ENCODE measurements around the gene BSPRY. TPM values are rescaled to one million over a fixed set of nuclear protein-coding genes. Genes with fewer than 3 reads are reported as not detected.

The BSPRY gene
- total RNA-seq, 5 donors from 2014 or later (not counting 1 experiment from before 2014, with no cell fraction given): 0.15 to 0.85 (median 0.26) TPM

DNA sequence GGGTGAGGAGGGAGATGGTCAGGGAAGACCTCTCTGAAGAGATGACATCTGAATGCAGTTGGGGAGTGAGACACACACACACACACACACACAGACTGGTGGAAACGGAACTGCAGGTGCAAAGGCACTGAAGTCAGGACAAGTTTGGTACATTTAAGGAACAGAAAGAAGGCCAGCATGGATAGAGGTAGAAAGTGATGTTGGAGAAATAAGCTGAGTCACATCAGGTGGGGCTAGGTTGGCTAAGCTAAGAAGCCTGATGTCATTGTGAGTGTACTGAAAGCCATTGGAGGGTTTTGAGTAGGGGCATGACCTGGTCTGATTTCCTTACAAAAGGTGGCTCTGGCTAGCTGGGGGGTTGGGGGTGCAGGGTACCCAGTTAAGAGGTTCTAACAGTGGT lies 3.1 kb downstream of the BSPRY start:
- Histone ChIP-seq H3K36me3 (ENCODE audit: control insufficient read depth in 2 of 2, extremely low read depth in 1 of 2, insufficient read depth in 1 of 2, low read length in 1 of 2) (no peaks in the 10 kb centered on the region), H3K4me1 (ENCODE audit: control insufficient read depth in 1 of 2, extremely low read depth in 1 of 2, insufficient read depth in 2 of 2, low read length in 2 of 2) (peaks cover 0 to 21% of the 10 kb centered on the region in 2 experiments), H3K27ac (ENCODE audit: low read length) (no peak overlapping the region), H3K27me3 (replicated peaks in 1 of 2; ENCODE audit: control insufficient read depth in 2 of 2, extremely low read depth in 1 of 2, insufficient read depth in 2 of 2, low read length in 1 of 2) (peaks cover 2 to 29% of the 10 kb centered on the region in 2 experiments), H3K9me3 (no peaks in the 10 kb centered on the region), H3K4me3 (ENCODE audit: control insufficient read depth in 1 of 2, extremely low read depth in 1 of 2, low read length in 1 of 2) (no peak overlapping the region)
- ChIA-PET POLR2A (no interaction called here), CTCF (interaction anchor here in 1 of 2 donors (0.5 to 0.6 kb wide), 2 partner anchors 12 to 68 kb away, joined by 3 to 5 read pairs; no protein-coding TSS in a partner anchor)
- H3K36me3 Mint-ChIP-seq: no peaks in the 10 kb centered on the region
- H3K4me3 Mint-ChIP-seq: no peak overlapping the region
- DNase-seq (no peak), ATAC-seq (replicated peaks in 1 of 4) (no peak)
- H3K27ac Mint-ChIP-seq: peak overlapping the region in 1 of 2 donors; percentile 29
- H3K4me1 Mint-ChIP-seq: peaks cover 15 to 22% (median 18%) of the 10 kb centered on the region in 3 donors
- peaks cover 25 to 35% of the 10 kb centered on the region in 2 donors for H3K27me3 Mint-ChIP-seq
- no CpG with 5 or more reads among the region's 1 CpG for WGBS (ENCODE audit: insufficient coverage)
- no peaks in the 10 kb centered on the region for H3K9me3 Mint-ChIP-seq

DNA sequence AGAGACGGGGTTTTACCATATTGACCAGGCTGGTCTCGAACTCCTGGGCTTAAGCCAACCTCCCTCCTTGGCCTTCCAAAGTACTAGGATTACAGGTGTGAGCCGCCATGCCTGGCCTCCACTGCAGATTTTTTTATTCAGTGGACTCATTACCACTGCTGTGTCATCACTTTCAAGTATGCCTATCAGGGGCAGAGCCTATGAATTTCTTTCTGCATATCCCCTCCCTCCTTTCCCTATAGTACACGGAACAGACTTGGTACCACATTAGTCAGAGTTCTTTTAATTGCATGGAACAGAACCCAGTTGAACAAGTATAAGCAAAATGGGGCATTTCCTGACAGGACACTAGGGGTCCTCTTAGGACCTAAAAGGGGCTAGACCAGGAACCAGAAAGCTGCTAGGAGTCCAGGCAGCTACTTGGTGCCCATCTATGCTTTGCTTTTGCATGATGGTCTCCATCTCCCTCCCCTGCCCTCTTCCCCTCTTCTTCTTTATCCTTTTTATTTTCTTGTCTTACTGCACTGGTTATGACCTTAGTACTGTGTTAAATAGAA lies 5.8 kb downstream of the BSPRY start:
- Mint-ChIP-seq H3K27me3 (peaks cover 25 to 28% of the 10 kb centered on the region in 2 donors), H3K4me1 (peaks cover 11 to 14% (median 14%) of the 10 kb centered on the region in 3 donors), H3K4me3 (no peak overlapping the region), H3K9me3 (no peaks in the 10 kb centered on the region), H3K27ac (no peak overlapping the region), H3K36me3 (no peaks in the 10 kb centered on the region)
- no peak for ATAC-seq (replicated peaks in 1 of 4)
- H3K27ac ChIP-seq (ENCODE audit: low read length): no peak overlapping the region
- CTCF ChIA-PET: no interaction called here
- no peaks in the 10 kb centered on the region for H3K9me3 ChIP-seq
- H3K4me3 ChIP-seq (ENCODE audit: control insufficient read depth in 1 of 2, extremely low read depth in 1 of 2, low read length in 1 of 2): no peak overlapping the region
- no peak for DNase-seq
- peaks cover 0 to 12% of the 10 kb centered on the region in 2 experiments for H3K4me1 ChIP-seq (ENCODE audit: control insufficient read depth in 1 of 2, extremely low read depth in 1 of 2, insufficient read depth in 2 of 2, low read length in 2 of 2)
- POLR2A ChIA-PET: no interaction called here
- WGBS (ENCODE audit: insufficient coverage): 93% methylated on average over 2 of the region's 4 CpGs
- H3K36me3 ChIP-seq (ENCODE audit: control insufficient read depth in 2 of 2, extremely low read depth in 1 of 2, insufficient read depth in 1 of 2, low read length in 1 of 2): no peaks in the 10 kb centered on the region
- H3K27me3 ChIP-seq (replicated peaks in 1 of 2; ENCODE audit: control insufficient read depth in 2 of 2, extremely low read depth in 1 of 2, insufficient read depth in 2 of 2, low read length in 1 of 2): peaks cover 0 to 20% of the 10 kb centered on the region in 2 experiments

DNA sequence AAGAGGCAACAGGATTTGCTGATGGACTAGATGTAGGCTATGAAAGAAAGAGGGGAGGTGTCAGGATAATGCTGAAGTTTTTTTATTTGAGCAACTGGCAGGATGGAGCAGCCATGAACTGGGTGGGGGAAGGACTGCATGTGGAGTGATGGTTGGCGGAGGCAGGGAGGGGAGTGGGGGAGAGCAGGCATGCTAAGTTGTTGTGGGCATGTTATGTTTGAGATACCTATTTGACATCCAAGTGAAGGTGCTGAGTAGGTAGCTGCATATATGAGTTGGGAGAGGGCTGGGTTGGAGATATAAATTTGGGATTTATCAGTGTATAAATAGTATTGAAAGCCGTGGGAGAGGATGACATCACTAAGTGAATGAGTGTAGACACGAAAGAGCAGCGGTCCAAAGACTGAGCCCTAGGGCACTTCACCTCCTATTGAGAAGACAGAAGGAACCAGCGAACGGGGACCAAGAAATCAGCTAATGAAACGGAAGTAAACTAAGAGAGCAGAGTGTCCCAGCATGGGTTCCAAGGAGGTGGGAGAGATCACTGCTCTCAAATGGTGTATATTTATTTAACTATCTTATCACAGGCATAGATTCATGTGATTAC lies 7.4 kb downstream of the BSPRY start:
- H3K36me3 ChIP-seq (ENCODE audit: control insufficient read depth in 2 of 2, extremely low read depth in 1 of 2, insufficient read depth in 1 of 2, low read length in 1 of 2): no peaks in the 10 kb centered on the region
- DNase-seq (no peak), ATAC-seq (replicated peaks in 1 of 4) (no peak)
- Mint-ChIP-seq H3K36me3 (no peaks in the 10 kb centered on the region), H3K4me1 (no peaks in the 10 kb centered on the region), H3K27ac (no peak overlapping the region), H3K27me3 (peaks cover 13 to 14% of the 10 kb centered on the region in 2 donors), H3K9me3 (no peaks in the 10 kb centered on the region), H3K4me3 (no peak overlapping the region)
- no peaks in the 10 kb centered on the region for H3K4me1 ChIP-seq (ENCODE audit: control insufficient read depth in 1 of 2, extremely low read depth in 1 of 2, insufficient read depth in 2 of 2, low read length in 2 of 2)
- H3K9me3 ChIP-seq: no peaks in the 10 kb centered on the region
- ChIA-PET CTCF (no interaction called here), POLR2A (no interaction called here)
- no peak overlapping the region for H3K27ac ChIP-seq (ENCODE audit: low read length)
- peaks cover 0 to 10% of the 10 kb centered on the region in 2 experiments for H3K27me3 ChIP-seq (replicated peaks in 1 of 2; ENCODE audit: control insufficient read depth in 2 of 2, extremely low read depth in 1 of 2, insufficient read depth in 2 of 2, low read length in 1 of 2)
- WGBS (ENCODE audit: insufficient coverage): 75% methylated on average over 4 of the region's 7 CpGs
- no peak overlapping the region for H3K4me3 ChIP-seq (ENCODE audit: control insufficient read depth in 1 of 2, extremely low read depth in 1 of 2, low read length in 1 of 2)

DNA sequence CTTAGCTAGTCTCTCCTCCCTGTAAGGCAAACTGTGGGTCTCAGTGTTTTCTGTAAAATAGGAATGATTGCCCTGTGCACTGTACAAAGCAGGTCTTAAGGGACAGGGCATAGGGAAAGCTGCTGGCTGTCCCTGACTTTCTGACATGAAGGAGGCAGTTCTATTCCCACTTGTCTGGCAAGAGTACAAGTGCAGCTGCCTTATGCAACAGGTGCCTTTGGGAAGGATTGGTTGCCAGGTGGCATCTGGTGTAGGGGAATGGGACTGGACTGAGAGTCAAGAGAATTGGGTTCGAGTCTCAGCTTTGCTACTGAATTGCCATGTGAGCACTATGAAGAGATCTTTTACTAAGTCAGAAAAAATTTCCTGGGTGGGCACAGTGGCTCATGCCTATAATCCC lies 10.0 kb downstream of the BSPRY start:
- WGBS (ENCODE audit: insufficient coverage): 80% methylated on average over 1 of the region's 1 CpG
- POLR2A ChIA-PET: interaction anchor here in 1 of 2 donors (0.6 kb wide), 1 partner anchor 11 kb away, joined by 4 read pairs; no protein-coding TSS in a partner anchor
- H3K4me3 Mint-ChIP-seq: no peak overlapping the region

DNA sequence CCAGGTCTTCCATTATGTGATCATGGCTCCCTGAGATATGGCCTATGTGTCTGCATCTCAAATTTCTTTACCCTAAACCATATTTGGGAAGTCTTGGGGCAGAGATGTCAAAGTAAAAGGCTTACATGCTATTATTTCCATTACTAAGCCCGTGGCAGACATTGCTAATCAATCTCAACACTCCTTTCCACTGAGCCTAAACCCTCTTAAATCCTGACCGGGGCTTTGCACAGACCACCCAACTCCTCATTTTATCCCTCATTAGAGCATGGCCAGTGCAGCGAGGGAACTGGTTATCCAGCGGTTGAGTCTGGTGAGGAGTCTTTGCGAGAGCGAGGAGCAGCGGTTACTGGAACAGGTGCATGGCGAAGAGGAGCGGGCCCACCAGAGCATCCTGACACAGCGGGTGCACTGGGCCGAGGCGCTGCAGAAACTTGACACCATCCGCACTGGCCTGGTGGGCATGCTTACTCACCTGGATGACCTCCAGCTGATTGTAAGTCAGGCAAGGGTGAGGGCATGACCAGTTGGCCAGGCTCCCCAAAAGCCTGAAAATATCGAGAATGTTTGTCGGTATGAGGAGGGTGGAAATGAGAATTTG lies 11.0 kb downstream of the BSPRY start:
- POLR2A ChIA-PET: no interaction called here
- Mint-ChIP-seq H3K27me3 (peaks cover 0 to 1% of the 10 kb centered on the region in 2 donors), H3K9me3 (no peaks in the 10 kb centered on the region), H3K27ac (no peak overlapping the region), H3K4me1 (no peaks in the 10 kb centered on the region), H3K4me3 (no peak overlapping the region), H3K36me3 (no peaks in the 10 kb centered on the region)
- no peaks in the 10 kb centered on the region for H3K4me1 ChIP-seq (ENCODE audit: control insufficient read depth in 1 of 2, extremely low read depth in 1 of 2, insufficient read depth in 2 of 2, low read length in 2 of 2)
- H3K9me3 ChIP-seq: no peaks in the 10 kb centered on the region
- no peaks in the 10 kb centered on the region for H3K36me3 ChIP-seq (ENCODE audit: control insufficient read depth in 2 of 2, extremely low read depth in 1 of 2, insufficient read depth in 1 of 2, low read length in 1 of 2)
- WGBS (ENCODE audit: insufficient coverage): 92% methylated on average over 13 of the region's 15 CpGs
- H3K27ac ChIP-seq (ENCODE audit: low read length): no peak overlapping the region
- H3K27me3 ChIP-seq (replicated peaks in 1 of 2; ENCODE audit: control insufficient read depth in 2 of 2, extremely low read depth in 1 of 2, insufficient read depth in 2 of 2, low read length in 1 of 2): no peaks in the 10 kb centered on the region
- no peak overlapping the region for H3K4me3 ChIP-seq (ENCODE audit: control insufficient read depth in 1 of 2, extremely low read depth in 1 of 2, low read length in 1 of 2)
- ATAC-seq (replicated peaks in 1 of 4): no peak
- DNase-seq: no peak
- CTCF ChIA-PET: no interaction called here

More for the DNA sequence above, 10.0 kb downstream of the BSPRY start:
- H3K9me3 ChIP-seq: no peaks in the 10 kb centered on the region
- Mint-ChIP-seq H3K27ac (no peak overlapping the region), H3K9me3 (no peaks in the 10 kb centered on the region), H3K27me3 (peaks cover 0 to 1% of the 10 kb centered on the region in 2 donors), H3K4me1 (no peaks in the 10 kb centered on the region), H3K36me3 (no peaks in the 10 kb centered on the region)
- peaks cover 0 to 5% of the 10 kb centered on the region in 2 experiments for H3K27me3 ChIP-seq (replicated peaks in 1 of 2; ENCODE audit: control insufficient read depth in 2 of 2, extremely low read depth in 1 of 2, insufficient read depth in 2 of 2, low read length in 1 of 2)
- ATAC-seq (replicated peaks in 1 of 4): no peak
- H3K36me3 ChIP-seq (ENCODE audit: control insufficient read depth in 2 of 2, extremely low read depth in 1 of 2, insufficient read depth in 1 of 2, low read length in 1 of 2): no peaks in the 10 kb centered on the region
- CTCF ChIA-PET: no interaction called here
- no peak overlapping the region for H3K4me3 ChIP-seq (ENCODE audit: control insufficient read depth in 1 of 2, extremely low read depth in 1 of 2, low read length in 1 of 2)
- no peaks in the 10 kb centered on the region for H3K4me1 ChIP-seq (ENCODE audit: control insufficient read depth in 1 of 2, extremely low read depth in 1 of 2, insufficient read depth in 2 of 2, low read length in 2 of 2)
- DNase-seq: no peak
- no peak overlapping the region for H3K27ac ChIP-seq (ENCODE audit: low read length)

DNA sequence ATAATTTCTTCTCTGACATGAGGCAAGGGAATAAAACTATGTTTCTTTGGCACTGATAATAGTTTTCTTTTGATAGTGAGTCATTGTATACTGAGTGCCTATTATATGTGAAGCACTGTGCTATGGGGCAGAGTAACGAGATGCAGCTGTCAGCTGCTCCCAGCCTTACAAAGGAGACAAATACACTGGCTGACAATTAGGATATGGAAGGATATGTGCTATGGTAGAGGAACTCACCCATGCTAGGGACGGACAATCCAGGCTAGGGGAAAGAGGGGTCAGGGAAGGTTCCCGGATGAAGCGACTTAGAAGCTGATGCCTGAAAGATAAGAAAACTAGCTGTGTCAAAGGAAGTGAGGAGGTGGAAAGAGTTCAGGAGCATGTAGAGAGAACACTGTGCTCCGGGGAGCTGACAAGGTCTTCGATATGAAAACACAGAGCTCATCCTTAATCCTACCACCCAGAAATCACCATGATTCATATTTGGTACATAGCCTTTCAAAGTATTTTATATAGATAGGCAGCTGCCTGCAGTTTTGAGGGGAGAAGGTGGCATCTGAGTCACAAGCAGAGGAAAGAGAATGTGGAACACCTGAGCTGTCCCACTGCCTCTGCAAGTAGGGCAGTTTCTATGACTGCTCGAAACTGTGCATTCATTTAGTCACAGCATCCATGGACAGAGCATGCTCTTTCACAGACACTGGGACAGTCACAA lies 12.1 kb downstream of the BSPRY start:
- H3K36me3 Mint-ChIP-seq: no peaks in the 10 kb centered on the region

More for the DNA sequence above, 12.1 kb downstream of the BSPRY start:
- Mint-ChIP-seq H3K4me1 (no peaks in the 10 kb centered on the region), H3K27ac (no peak overlapping the region), H3K9me3 (no peaks in the 10 kb centered on the region), H3K4me3 (no peak overlapping the region), H3K27me3 (no peaks in the 10 kb centered on the region)
- CTCF ChIA-PET: interaction anchor here in 1 of 2 donors (0.7 kb wide), 1 partner anchor 448 kb away, joined by 3 read pairs; no protein-coding TSS in a partner anchor
- ATAC-seq (replicated peaks in 1 of 4) (no peak), DNase-seq (no peak)
- 78% methylated on average over 5 of the region's 7 CpGs for WGBS (ENCODE audit: insufficient coverage)
- POLR2A ChIA-PET: no interaction called here
- Histone ChIP-seq H3K9me3 (no peaks in the 10 kb centered on the region), H3K4me1 (ENCODE audit: control insufficient read depth in 1 of 2, extremely low read depth in 1 of 2, insufficient read depth in 2 of 2, low read length in 2 of 2) (no peaks in the 10 kb centered on the region), H3K4me3 (ENCODE audit: control insufficient read depth in 1 of 2, extremely low read depth in 1 of 2, low read length in 1 of 2) (no peak overlapping the region), H3K27me3 (replicated peaks in 1 of 2; ENCODE audit: control insufficient read depth in 2 of 2, extremely low read depth in 1 of 2, insufficient read depth in 2 of 2, low read length in 1 of 2) (no peaks in the 10 kb centered on the region), H3K36me3 (ENCODE audit: control insufficient read depth in 2 of 2, extremely low read depth in 1 of 2, insufficient read depth in 1 of 2, low read length in 1 of 2) (no peaks in the 10 kb centered on the region), H3K27ac (ENCODE audit: low read length) (no peak overlapping the region)

Data from T-cell (primary cell).